Gastroesophageal sphincter (tissue), 3 donors: ENCODE measurements around the gene RAB11FIP3.

Experiments used
- CTCF ChIP-seq, 4 experiments: fragments of 200-600 bp in 2 of 4; fragments of 450-650 bp in 2 of 4; sonication (generic) in 1 of 4; IDR thresholded peaks; one replicate each; pipeline ENCODE4 v1.5.1; 2017 to 2019; ENCODE audit warnings: antibody characterized with exemption in 4 of 4, mild to moderate bottlenecking in 2 of 4, moderate library complexity in 2 of 4
- POLR2A ChIP-seq, 2 donors: fragments of 450-650 bp; IDR thresholded peaks; one replicate each; pipeline ENCODE4 v1.6.1; 2017; ENCODE audit warnings: antibody characterized with exemption in 2 of 2, mild to moderate bottlenecking in 2 of 2, moderate library complexity in 1 of 2
- POLR2AphosphoS5 ChIP-seq: sonication (generic); formaldehyde crosslinking; IDR thresholded peaks from one replicate; pipeline ENCODE4 v1.6.1; 2017; ENCODE audit warnings: antibody characterized with exemption

DNA sequence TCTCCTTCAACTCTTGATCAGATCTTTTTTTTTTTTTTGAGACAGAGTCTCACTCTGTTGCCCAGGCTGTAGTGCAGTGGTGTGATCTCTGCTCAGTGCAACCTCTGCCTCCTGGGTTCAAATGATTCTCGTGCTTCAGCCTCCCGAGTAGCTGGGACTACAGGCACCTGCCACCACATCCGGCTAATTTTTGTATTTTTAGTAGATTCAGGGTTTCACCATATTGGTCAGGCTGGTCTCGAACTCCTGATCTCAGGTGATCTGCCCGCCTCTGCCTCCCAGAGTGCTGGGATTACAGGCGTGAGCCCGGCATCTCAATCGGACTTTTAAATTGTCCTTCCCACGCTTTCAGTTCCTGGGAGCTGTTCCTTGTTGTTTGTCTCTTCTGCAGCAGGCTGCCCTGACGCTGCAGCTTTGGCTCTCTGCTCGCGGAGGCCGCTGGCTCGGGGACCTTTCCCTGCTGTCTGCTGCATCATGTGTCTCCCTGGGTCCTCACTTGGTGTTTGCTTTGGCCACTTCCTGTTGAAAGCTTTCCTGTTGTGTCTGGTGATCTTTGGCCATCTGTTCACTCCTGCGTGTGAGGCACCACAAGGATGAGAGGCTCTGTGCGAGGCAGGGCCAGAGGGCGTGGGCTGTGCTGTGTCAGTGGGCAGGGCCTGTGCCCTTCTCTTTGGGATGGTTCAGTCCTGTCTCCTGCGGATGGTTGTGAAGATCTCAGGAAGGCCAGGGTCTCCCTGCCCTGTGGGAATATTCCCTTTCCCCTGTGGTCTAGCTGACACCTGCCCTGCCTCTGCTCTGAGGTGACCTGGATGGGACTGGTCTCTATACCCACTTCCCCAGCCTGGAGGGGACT lies 83.7 kb downstream of the RAB11FIP3 start:
- TF ChIP-seq CTCF (IDR thresholded peaks at IDR 0.05) = no peak
- TF ChIP-seq POLR2A (IDR thresholded peaks at IDR 0.05) = no peak
- no peak for TF ChIP-seq POLR2AphosphoS5
